Calu3 (cell line): ENCODE measurements around the gene CHRNA4. TPM values are rescaled to one million over a fixed set of nuclear protein-coding genes. Genes with fewer than 3 reads are reported as not detected.

Experiments
- BruUV-seq: library from RNA; stranded (reverse); fragments of 400-500 nt; replicated peaks from 2 replicates; lab custom pipeline; 2021; lab: Mats Ljungman, UMichigan
- CTCF ChIA-PET: fragments of 300-600 bp; sonication (Branson Sonifier 250); formaldehyde crosslinking; loops from one replicate; lab custom pipeline; 2022; ENCODE audit warnings: antibody characterized with exemption; lab: Charles Lee
- DNase-seq: peaks from one replicate; pipeline ENCODE4 v3.0.0; 2022
- H3K27ac Mint-ChIP-seq: one replicate; pipeline ENCODE4 v1.8.0; 2022; ENCODE audit warnings: mixed read lengths; ENCODE audit not compliant: unreplicated experiment
- H3K27me3 Mint-ChIP-seq: one replicate; pipeline ENCODE4 v1.8.0; 2022; ENCODE audit warnings: mixed read lengths; ENCODE audit not compliant: unreplicated experiment
- H3K36me3 Mint-ChIP-seq: one replicate; pipeline ENCODE4 v1.8.0; 2022; ENCODE audit warnings: mild to moderate bottlenecking, moderate library complexity, mixed read lengths; ENCODE audit not compliant: insufficient read depth, unreplicated experiment
- H3K4me1 Mint-ChIP-seq: one replicate; pipeline ENCODE4 v1.8.0; 2022; ENCODE audit warnings: mild to moderate bottlenecking, low read depth, mixed read lengths; ENCODE audit not compliant: unreplicated experiment
- H3K4me3 Mint-ChIP-seq: one replicate; pipeline ENCODE4 v1.8.0; 2022; ENCODE audit warnings: mild to moderate bottlenecking, low read depth, moderate library complexity, mixed read lengths; ENCODE audit not compliant: unreplicated experiment
- H3K9me3 Mint-ChIP-seq: one replicate; pipeline ENCODE4 v1.8.0; 2022; ENCODE audit warnings: low read depth, mixed read lengths; ENCODE audit not compliant: unreplicated experiment
- CTCF ChIP-seq: fragments of 200-600 bp; IDR thresholded peaks from one replicate; pipeline ENCODE4 v1.8.0; 2022; ENCODE audit warnings: antibody characterized with exemption; ENCODE audit not compliant: unreplicated experiment
- intact Hi-C: fragments of 100-400 bp; cut with micrococcal nuclease; formaldehyde crosslinking; loops from one replicate; pipeline ENCODE4 v1.10.0; 2022; ENCODE audit not compliant: unreplicated experiment
- total RNA-seq: library from RNA; stranded (reverse); gene quantifications from 2 replicates; pipeline ENCODE4 v1.2.3, GENCODE V29; 2022

CHRNA4 gene
- total RNA-seq, 1 experiment from 2014 or later = not detected

GRCh38 chr20:63320616-63321147 lies 40.5 kb downstream of the CHRNA4 start:
- TF ChIP-seq CTCF = no peak
- peaks cover 7% of the 10 kb centered on the region for H3K36me3 Mint-ChIP-seq
- intact Hi-C loops = no loop called here
- no peak overlapping the region for H3K27ac Mint-ChIP-seq
- BruUV-seq = no TSS peak
- DNase-seq = no peak
- peaks cover 92% of the 10 kb centered on the region for H3K27me3 Mint-ChIP-seq
- H3K9me3 Mint-ChIP-seq = no peaks in the 10 kb centered on the region
- no peaks in the 10 kb centered on the region for H3K4me1 Mint-ChIP-seq
- H3K4me3 Mint-ChIP-seq = no peak overlapping the region
- CTCF ChIA-PET = interaction anchor here (1.2 kb wide), 1 partner anchor 11 kb away, joined by 3 read pairs; no protein-coding TSS in a partner anchor

- Mint-ChIP-seq H3K27ac (no peak overlapping the region), H3K4me3 (no peak overlapping the region), H3K27me3 (peaks cover 98% of the 10 kb centered on the region), H3K4me1 (no peaks in the 10 kb centered on the region), H3K9me3 (no peaks in the 10 kb centered on the region), H3K36me3 (peaks cover 9% of the 10 kb centered on the region)
- intact Hi-C loops = no loop called here
- no peak for DNase-seq
- BruUV-seq = no TSS peak
- CTCF ChIA-PET = no interaction called here
- no peak for TF ChIP-seq CTCF
Measured at GRCh38 chr20:63320041-63320511, 41.1 kb downstream of the CHRNA4 start.

- H3K27me3 Mint-ChIP-seq = peaks cover 98% of the 10 kb centered on the region
- no peak for DNase-seq
- no peak overlapping the region for H3K27ac Mint-ChIP-seq
- no peak overlapping the region for H3K4me3 Mint-ChIP-seq
- intact Hi-C loops = no loop called here
- no peaks in the 10 kb centered on the region for H3K9me3 Mint-ChIP-seq
- no peaks in the 10 kb centered on the region for H3K4me1 Mint-ChIP-seq
- H3K36me3 Mint-ChIP-seq = peaks cover 9% of the 10 kb centered on the region
- TF ChIP-seq CTCF = no peak
- BruUV-seq = no TSS peak
- CTCF ChIA-PET = no interaction called here
Measured at GRCh38 chr20:63319164-63320040, 41.7 kb downstream of the CHRNA4 start.

GRCh38 chr20:63318391-63319163 lies 42.6 kb downstream of the CHRNA4 start:
- intact Hi-C loops = no loop called here
- H3K27me3 Mint-ChIP-seq = peaks cover 98% of the 10 kb centered on the region
- H3K36me3 Mint-ChIP-seq = peaks cover 9% of the 10 kb centered on the region
- H3K9me3 Mint-ChIP-seq = no peaks in the 10 kb centered on the region
- H3K27ac Mint-ChIP-seq = no peak overlapping the region
- BruUV-seq = no TSS peak
- no peaks in the 10 kb centered on the region for H3K4me1 Mint-ChIP-seq
- CTCF ChIA-PET = no interaction called here
- no peak overlapping the region for H3K4me3 Mint-ChIP-seq
- DNase-seq = no peak
- no peak for TF ChIP-seq CTCF
